H9 (cell line): ENCODE data around the gene BHLHE23. TPM values are rescaled to one million over a fixed set of nuclear protein-coding genes. Genes with fewer than 3 reads are reported as not detected.

Experiments
- DNase-seq: peaks from one replicate; pipeline ENCODE4 v3.0.0-alpha.2; 2017
- H2AFZ ChIP-seq: one replicate; pipeline ENCODE4 v1.6.1; 2013; ENCODE audit warnings: mild to moderate bottlenecking, low read length, control low read depth, moderate library complexity
- H2AK5ac ChIP-seq: 2 replicates; pipeline ENCODE4 v1.6.1; 2013; ENCODE audit warnings: low read length, control low read depth, mixed read lengths; ENCODE audit not compliant: insufficient read length
- H2BK120ac ChIP-seq: one replicate; pipeline ENCODE4 v1.6.1; 2013; ENCODE audit warnings: low read depth, mild to moderate bottlenecking, low read length, control low read depth, inconsistent platforms; ENCODE audit not compliant: poor library complexity, severe bottlenecking
- H2BK12ac ChIP-seq: 2 replicates; pipeline ENCODE4 v1.6.1; 2013; ENCODE audit warnings: low read length, control low read depth, mixed read lengths, low read depth; ENCODE audit not compliant: insufficient read length
- H2BK15ac ChIP-seq: 2 replicates; pipeline ENCODE4 v1.6.1; 2013; ENCODE audit warnings: low read depth, low read length, control low read depth
- H2BK20ac ChIP-seq: one replicate; pipeline ENCODE4 v1.6.1; 2013; ENCODE audit warnings: low read depth, mild to moderate bottlenecking, low read length, control low read depth, inconsistent platforms; ENCODE audit not compliant: poor library complexity, severe bottlenecking
- H2BK5ac ChIP-seq: 2 replicates; pipeline ENCODE4 v1.6.1; 2013; ENCODE audit warnings: low read length, control low read depth, mixed read lengths; ENCODE audit not compliant: insufficient read length
- H3K14ac ChIP-seq: 2 replicates; pipeline ENCODE4 v1.6.1; 2013; ENCODE audit warnings: low read length, control low read depth; ENCODE audit not compliant: insufficient read depth
- H3K18ac ChIP-seq: 2 replicates; pipeline ENCODE4 v1.6.1; 2013; ENCODE audit warnings: low read depth, mild to moderate bottlenecking, mixed read lengths, low read length, control low read depth; ENCODE audit not compliant: insufficient read length
- H3K23ac ChIP-seq: 2 replicates; pipeline ENCODE4 v1.6.1; 2013; ENCODE audit warnings: low read length, control low read depth, mixed read lengths, low read depth; ENCODE audit not compliant: insufficient read length
- H3K23me2 ChIP-seq: 2 replicates; pipeline ENCODE4 v1.6.1; 2013; ENCODE audit warnings: low read depth, mild to moderate bottlenecking, mixed read lengths, low read length, control low read depth; ENCODE audit not compliant: insufficient read length, poor library complexity, severe bottlenecking
- H3K27ac ChIP-seq: 2 replicates; pipeline ENCODE4 v1.5.1; 2013; ENCODE audit warnings: low read length, control low read depth, mixed read lengths, low read depth; ENCODE audit not compliant: insufficient read length
- H3K27me3 ChIP-seq: 2 replicates; pipeline ENCODE4 v1.6.1; 2013; ENCODE audit warnings: low read length, control low read depth, inconsistent platforms; ENCODE audit not compliant: insufficient read depth
- H3K4ac ChIP-seq: 2 replicates; pipeline ENCODE4 v1.6.1; 2013; ENCODE audit warnings: low read depth, mild to moderate bottlenecking, control low read depth, inconsistent platforms, low read length, moderate library complexity
- H3K4me1 ChIP-seq: 2 replicates; pipeline ENCODE4 v1.6.1; 2013; ENCODE audit warnings: low read length, control low read depth, inconsistent platforms; ENCODE audit not compliant: insufficient read depth
- H3K4me2 ChIP-seq: 2 replicates; pipeline ENCODE4 v1.6.1; 2013; ENCODE audit warnings: low read length, control low read depth, mixed read lengths; ENCODE audit not compliant: insufficient read length, insufficient read depth
- H3K56ac ChIP-seq: 2 replicates; pipeline ENCODE4 v1.6.1; 2013; ENCODE audit warnings: low read depth, mild to moderate bottlenecking, mixed read lengths, low read length, control low read depth; ENCODE audit not compliant: insufficient read length
- H3K79me1 ChIP-seq: 2 replicates; pipeline ENCODE4 v1.6.1; 2013; ENCODE audit warnings: low read depth, mild to moderate bottlenecking, moderate library complexity, low read length, control low read depth, inconsistent platforms; ENCODE audit not compliant: insufficient read depth, poor library complexity, severe bottlenecking
- H3K79me2 ChIP-seq: 2 replicates; pipeline ENCODE4 v1.6.1; 2013; ENCODE audit warnings: low read length, control low read depth, inconsistent platforms; ENCODE audit not compliant: insufficient read depth
- H3K9ac ChIP-seq: 2 replicates; pipeline ENCODE4 v1.6.1; 2013; ENCODE audit warnings: low read length, control low read depth, mixed read lengths; ENCODE audit not compliant: insufficient read length; ENCODE audit errors: extremely low read depth
- H3K9me3 ChIP-seq: one replicate; pipeline ENCODE4 v1.6.1; 2013; ENCODE audit warnings: low read depth, low read length, inconsistent platforms; ENCODE audit not compliant: control insufficient read depth
- H3T11ph ChIP-seq: one replicate; pipeline ENCODE4 v1.6.1; 2013; ENCODE audit warnings: mild to moderate bottlenecking, low read length, control low read depth, inconsistent platforms
- H4K20me1 ChIP-seq: one replicate; pipeline ENCODE4 v1.6.1; 2013; ENCODE audit not compliant: control insufficient read depth, insufficient read length, insufficient read depth
- H4K5ac ChIP-seq: 2 replicates; pipeline ENCODE4 v1.6.1; 2013; ENCODE audit warnings: low read depth, mild to moderate bottlenecking, mixed read lengths, low read length, control low read depth; ENCODE audit not compliant: insufficient read length
- H4K8ac ChIP-seq: replicated peaks from 2 replicates; pipeline ENCODE4 v1.6.1; 2013; ENCODE audit warnings: low read length, control low read depth, mixed read lengths, low read depth; ENCODE audit not compliant: insufficient read length
- H4K91ac ChIP-seq: 2 replicates; pipeline ENCODE4 v1.6.1; 2013; ENCODE audit warnings: low read depth, mild to moderate bottlenecking, moderate library complexity, mixed read lengths, low read length, control low read depth; ENCODE audit not compliant: insufficient read length
- H3K27ac Mint-ChIP-seq, 3 experiments: 2 replicates in 2 of 3; 3 replicates in 1 of 3; pipeline ENCODE4 v1.8.0; 2020 to 2021; ENCODE audit warnings: mixed read lengths in 3 of 3, mild to moderate bottlenecking in 1 of 3, moderate library complexity in 1 of 3
- H3K27me3 Mint-ChIP-seq: 2 replicates; pipeline ENCODE4 v1.8.0; 2021; ENCODE audit warnings: low read depth, mild to moderate bottlenecking, moderate library complexity, mixed read lengths
- H3K36me3 Mint-ChIP-seq, 3 experiments: 2 replicates in 2 of 3; 3 replicates in 1 of 3; pipeline ENCODE4 v1.8.0; 2020 to 2021; ENCODE audit warnings: low read depth in 3 of 3, mixed read lengths in 3 of 3; ENCODE audit not compliant: insufficient read depth in 1 of 3
- H3K4me1 Mint-ChIP-seq, 2 experiments: 2 replicates each; pipeline ENCODE4 v1.8.0; 2020; ENCODE audit warnings: mixed read lengths in 2 of 2
- H3K4me3 Mint-ChIP-seq, 2 experiments: 2 replicates in 1 of 2; 3 replicates in 1 of 2; pipeline ENCODE4 v1.8.0; 2020 to 2021; ENCODE audit warnings: mild to moderate bottlenecking in 2 of 2, mixed read lengths in 2 of 2, moderate library complexity in 1 of 2
- H3K9me3 Mint-ChIP-seq, 2 experiments: 2 replicates in 1 of 2; 3 replicates in 1 of 2; pipeline ENCODE4 v1.8.0; 2020; ENCODE audit warnings: mild to moderate bottlenecking in 2 of 2, mixed read lengths in 2 of 2, moderate library complexity in 1 of 2
- CTCF ChIP-seq: fragments of 200-600 bp; sonication (generic); conservative IDR thresholded peaks from 3 replicates; pipeline ENCODE4 v1.8.0; 2021; ENCODE audit warnings: antibody characterized with exemption, mild to moderate bottlenecking
- WGBS: extraction: QIAGEN DNeasy Blood & Tissue Kit; methylation state at CpG from one replicate; pipeline ENCODE4 v1.1.7; 2013; ENCODE audit warnings: missing lambda C conversion rate, low lambda C conversion rate, mixed read lengths; ENCODE audit not compliant: insufficient read length; ENCODE audit errors: extremely low coverage; 5-methylcytosine and 5-hydroxymethylcytosine counted together
- total RNA-seq: library from RNA; stranded (reverse); gene quantifications from 2 replicates; pipeline ENCODE4 v1.2.1, GENCODE V29; 2021

The BHLHE23 gene
- total RNA-seq, 1 experiment from 2014 or later = 0.35 TPM

GRCh38 chr20:62979876-62980373 is 26.8 kb downstream of the BHLHE23 start:
- no peak overlapping the region for H3K27ac ChIP-seq
- H3K23ac ChIP-seq = no peak overlapping the region
- H2BK5ac ChIP-seq = no peak overlapping the region
- H4K20me1 ChIP-seq = no peaks in the 10 kb centered on the region
- Mint-ChIP-seq H3K4me1 (peaks cover 16 to 59% of the 10 kb centered on the region in 2 experiments), H3K27ac (no peak overlapping the region), H3K27me3 (peaks cover 29% of the 10 kb centered on the region), H3K4me3 (no peak overlapping the region), H3K36me3 (no peaks in the 10 kb centered on the region), H3K9me3 (no peaks in the 10 kb centered on the region)
- H3K23me2 ChIP-seq = peaks cover under 1% of the 10 kb centered on the region
- no peaks in the 10 kb centered on the region for H3K79me1 ChIP-seq
- no peaks in the 10 kb centered on the region for H3K79me2 ChIP-seq
- no peak overlapping the region; the same call in 1 of the 2 replicates for H3K14ac ChIP-seq
- H3K4ac ChIP-seq = no peak overlapping the region
- WGBS = no CpG with 5 or more reads among the region's 19 CpGs
- no peak overlapping the region for H4K91ac ChIP-seq
- no peak overlapping the region for H2BK12ac ChIP-seq
- H3K4me1 ChIP-seq = 0 out of 2 replicates have a peak, but pooled peaks cover under 1% of the 10 kb centered on the region
- no peak overlapping the region for H3K9ac ChIP-seq
- no peak overlapping the region for H2BK120ac ChIP-seq
- no peak overlapping the region for H2BK20ac ChIP-seq
- H4K5ac ChIP-seq = no peak overlapping the region
- no peak for TF ChIP-seq CTCF
- H3K18ac ChIP-seq = no peak overlapping the region
- H3K27me3 ChIP-seq = no peaks in the 10 kb centered on the region
- H2BK15ac ChIP-seq = no peak overlapping the region
- no peak overlapping the region for H2AK5ac ChIP-seq
- DNase-seq = no peak
- H3T11ph ChIP-seq = no peak overlapping the region
- no peak overlapping the region for H3K56ac ChIP-seq
- H4K8ac ChIP-seq = no peak overlapping the region
- H3K9me3 ChIP-seq = no peaks in the 10 kb centered on the region
- no peak overlapping the region for H3K4me2 ChIP-seq
- H2AFZ ChIP-seq = no peak overlapping the region
